ENCODE data around the gene PERP. TPM values are rescaled to one million over a fixed set of nuclear protein-coding genes. Genes with fewer than 3 reads are reported as not detected.
"Not testable (repeated sequence)": the region's sequence is repeated elsewhere in the genome, so short reads cannot be mapped to it uniquely, and the experiment has no call there.

PERP gene
- total RNA-seq, 2 donors from 2014 or later, result 8.8 to 14.7 TPM

- DNase-seq (ENCODE audit: low spot score), result no peak
- intact Hi-C loops (cut with DNase I), result no loop called here
Observed at GRCh38 chr6:138084904-138085838, 22.0 kb downstream of the PERP start.

- no peak for DNase-seq (ENCODE audit: low spot score)
- intact Hi-C loops (cut with DNase I), result no loop called here
Observed at GRCh38 chr6:138082232-138082631, 25.0 kb downstream of the PERP start.

GRCh38 chr6:138079556-138079955 lies 27.7 kb downstream of the PERP start:
- DNase-seq (ENCODE audit: low spot score); intact Hi-C loops (cut with DNase I): not testable (repeated sequence)

GRCh38 chr6:138078491-138078890 lies 28.7 kb downstream of the PERP start:
- intact Hi-C loops (cut with DNase I), result no loop called here

GRCh38 chr6:138073264-138073663 lies 34.0 kb downstream of the PERP start:
- intact Hi-C loops (cut with DNase I), result no loop called here
- DNase-seq (ENCODE audit: low spot score), result no peak

More at GRCh38 chr6:138078491-138078890, 28.7 kb downstream of the PERP start:
- DNase-seq (ENCODE audit: low spot score), result no peak

- intact Hi-C loops (cut with DNase I), result no loop called here
Observed at GRCh38 chr6:138063726-138064125, 43.5 kb downstream of the PERP start.

GRCh38 chr6:138054982-138055381 lies 52.2 kb downstream of the PERP start:
- intact Hi-C loops (cut with DNase I), result no loop called here
- DNase-seq (ENCODE audit: low spot score), result no peak

More at GRCh38 chr6:138063726-138064125, 43.5 kb downstream of the PERP start:
- no peak for DNase-seq (ENCODE audit: low spot score)

GRCh38 chr6:138052783-138053182 lies 54.4 kb downstream of the PERP start:
- no peak for DNase-seq (ENCODE audit: low spot score)
- intact Hi-C loops (cut with DNase I), result no loop called here

- no peak for DNase-seq (ENCODE audit: low spot score)
- intact Hi-C loops (cut with DNase I), result no loop called here
Observed at GRCh38 chr6:138044972-138045371, 62.2 kb downstream of the PERP start.

- intact Hi-C loops (cut with DNase I), result no loop called here
- no peak for DNase-seq (ENCODE audit: low spot score)
Observed at GRCh38 chr6:138044458-138044857, 62.8 kb downstream of the PERP start.

Other genes with a start within 250 kb of the PERP start
- 10 to 100 TPM; 19.0 to 28.6 TPM for gene TNFAIP3, start 240.2 kb downstream of the PERP start, total RNA-seq
- 1 to 10 TPM; 1.3 to 2.0 TPM for gene ARFGEF3, start 54.5 kb upstream of the PERP start, total RNA-seq
- not detected for gene PBOV1, start 111.1 kb upstream of the PERP start, total RNA-seq

All from posterior vena cava (tissue), 2 donors.